Dendritic cell treated with granulocyte-macrophage colony-stimulating factor and Interleukin-4, amounts not matched to agents 40 ng/mL and 50 ng/mL, for 4 days (primary cell): ENCODE results near the gene KCNJ10.

Experiments
- H3K27ac Mint-ChIP-seq: one replicate; pipeline ENCODE4 v1.8.0; 2022; ENCODE audit warnings: mild to moderate bottlenecking, mixed read lengths
- H3K27me3 Mint-ChIP-seq: one replicate; pipeline ENCODE4 v1.8.0; 2022; ENCODE audit warnings: mild to moderate bottlenecking, mixed read lengths
- H3K36me3 Mint-ChIP-seq: one replicate; pipeline ENCODE4 v1.8.0; 2022; ENCODE audit warnings: low read depth, mixed read lengths
- H3K4me1 Mint-ChIP-seq: one replicate; pipeline ENCODE4 v1.8.0; 2022; ENCODE audit warnings: low read depth, mixed read lengths
- H3K4me3 Mint-ChIP-seq: one replicate; pipeline ENCODE4 v1.8.0; 2022; ENCODE audit warnings: mild to moderate bottlenecking, moderate library complexity, mixed read lengths
- H3K9me3 Mint-ChIP-seq: one replicate; pipeline ENCODE4 v1.8.0; 2022; ENCODE audit warnings: mixed read lengths
- intact Hi-C: fragments of 100-400 bp; cut with micrococcal nuclease; formaldehyde crosslinking; loops from one replicate; pipeline ENCODE4 v1.15.0; 2022

The KCNJ10 gene

GRCh38 chr1:160095382-160096105, 25.6 kb upstream of the KCNJ10 start:
- Mint-ChIP-seq H3K27ac (no peak overlapping the region), H3K4me3 (no peak overlapping the region)

GRCh38 chr1:160094806-160095205, 24.8 kb upstream of the KCNJ10 start:
- intact Hi-C loops = no loop called here
- Mint-ChIP-seq H3K27me3 (no peaks in the 10 kb centered on the region), H3K4me3 (no peak overlapping the region), H3K27ac (no peak overlapping the region), H3K9me3 (no peaks in the 10 kb centered on the region), H3K4me1 (peaks cover 33% of the 10 kb centered on the region), H3K36me3 (peaks cover 55% of the 10 kb centered on the region)

More at GRCh38 chr1:160095382-160096105, 25.6 kb upstream of the KCNJ10 start:
- intact Hi-C loops = no loop called here
- H3K36me3 Mint-ChIP-seq = peaks cover 53% of the 10 kb centered on the region
- H3K4me1 Mint-ChIP-seq = peaks cover 35% of the 10 kb centered on the region
- no peaks in the 10 kb centered on the region for H3K9me3 Mint-ChIP-seq
- H3K27me3 Mint-ChIP-seq = no peaks in the 10 kb centered on the region

- Mint-ChIP-seq H3K9me3 (no peaks in the 10 kb centered on the region), H3K36me3 (peaks cover 58% of the 10 kb centered on the region), H3K4me1 (peaks cover 28% of the 10 kb centered on the region), H3K4me3 (no peak overlapping the region), H3K27ac (no peak overlapping the region), H3K27me3 (no peaks in the 10 kb centered on the region)
- intact Hi-C loops = no loop called here
These were observed 24.3 kb upstream of the KCNJ10 start for GRCh38 chr1:160094291-160094625.

GRCh38 chr1:160093624-160094290, 23.8 kb upstream of the KCNJ10 start:
- Mint-ChIP-seq H3K36me3 (peaks cover 63% of the 10 kb centered on the region), H3K27me3 (no peaks in the 10 kb centered on the region), H3K27ac (no peak overlapping the region), H3K4me3 (no peak overlapping the region), H3K4me1 (peaks cover 25% of the 10 kb centered on the region), H3K9me3 (no peaks in the 10 kb centered on the region)
- intact Hi-C loops = no loop called here

GRCh38 chr1:160093069-160093395, 23.1 kb upstream of the KCNJ10 start:
- Mint-ChIP-seq H3K27ac (no peak overlapping the region), H3K9me3 (no peaks in the 10 kb centered on the region), H3K36me3 (peaks cover 67% of the 10 kb centered on the region), H3K27me3 (no peaks in the 10 kb centered on the region), H3K4me3 (no peak overlapping the region), H3K4me1 (peaks cover 24% of the 10 kb centered on the region)
- intact Hi-C loops = no loop called here

- Mint-ChIP-seq H3K36me3 (peaks cover 63% of the 10 kb centered on the region), H3K9me3 (no peaks in the 10 kb centered on the region), H3K4me1 (peaks cover 19% of the 10 kb centered on the region), H3K4me3 (no peak overlapping the region), H3K27ac (no peak overlapping the region), H3K27me3 (no peaks in the 10 kb centered on the region)
- intact Hi-C loops = no loop called here
These were observed 22.6 kb upstream of the KCNJ10 start for GRCh38 chr1:160092366-160093068.

GRCh38 chr1:160091666-160092223, 21.8 kb upstream of the KCNJ10 start:
- Mint-ChIP-seq H3K9me3 (no peaks in the 10 kb centered on the region), H3K27me3 (peaks cover 3% of the 10 kb centered on the region), H3K36me3 (peaks cover 70% of the 10 kb centered on the region), H3K27ac (no peak overlapping the region), H3K4me3 (no peak overlapping the region), H3K4me1 (peaks cover 11% of the 10 kb centered on the region)
- intact Hi-C loops = no loop called here

GRCh38 chr1:160090760-160091159, 20.8 kb upstream of the KCNJ10 start:
- intact Hi-C loops = no loop called here
- Mint-ChIP-seq H3K4me3 (no peak overlapping the region), H3K27ac (no peak overlapping the region), H3K36me3 (peaks cover 70% of the 10 kb centered on the region), H3K9me3 (no peaks in the 10 kb centered on the region), H3K4me1 (peaks cover 1% of the 10 kb centered on the region), H3K27me3 (peaks cover 7% of the 10 kb centered on the region)

GRCh38 chr1:160089883-160090282, 19.9 kb upstream of the KCNJ10 start:
- Mint-ChIP-seq H3K27me3 (peaks cover 15% of the 10 kb centered on the region), H3K4me1 (no peaks in the 10 kb centered on the region), H3K36me3 (peaks cover 69% of the 10 kb centered on the region), H3K27ac (no peak overlapping the region), H3K4me3 (no peak overlapping the region), H3K9me3 (no peaks in the 10 kb centered on the region)
- intact Hi-C loops = no loop called here

GRCh38 chr1:160087118-160087662, 17.2 kb upstream of the KCNJ10 start:
- H3K4me1 Mint-ChIP-seq = peaks cover 13% of the 10 kb centered on the region
- no peak overlapping the region for H3K4me3 Mint-ChIP-seq
- intact Hi-C loops = no loop called here
- peaks cover 43% of the 10 kb centered on the region for H3K36me3 Mint-ChIP-seq
- H3K9me3 Mint-ChIP-seq = no peaks in the 10 kb centered on the region
- no peak overlapping the region for H3K27ac Mint-ChIP-seq
- peaks cover 41% of the 10 kb centered on the region for H3K27me3 Mint-ChIP-seq

- Mint-ChIP-seq H3K27ac (no peak overlapping the region), H3K27me3 (peaks cover 48% of the 10 kb centered on the region), H3K36me3 (peaks cover 35% of the 10 kb centered on the region), H3K9me3 (no peaks in the 10 kb centered on the region), H3K4me3 (no peak overlapping the region), H3K4me1 (peaks cover 20% of the 10 kb centered on the region)
- intact Hi-C loops = no loop called here
These were observed 16.5 kb upstream of the KCNJ10 start for GRCh38 chr1:160086456-160086892.

GRCh38 chr1:160085686-160086455, 15.9 kb upstream of the KCNJ10 start:
- Mint-ChIP-seq H3K9me3 (no peaks in the 10 kb centered on the region), H3K36me3 (peaks cover 29% of the 10 kb centered on the region), H3K27ac (no peak overlapping the region), H3K4me1 (peaks cover 26% of the 10 kb centered on the region), H3K27me3 (peaks cover 54% of the 10 kb centered on the region), H3K4me3 (no peak overlapping the region)
- intact Hi-C loops = no loop called here

GRCh38 chr1:160084771-160085321, 14.9 kb upstream of the KCNJ10 start:
- no peaks in the 10 kb centered on the region for H3K9me3 Mint-ChIP-seq
- peaks cover 63% of the 10 kb centered on the region for H3K27me3 Mint-ChIP-seq
- H3K36me3 Mint-ChIP-seq = peaks cover 24% of the 10 kb centered on the region
- H3K4me1 Mint-ChIP-seq = peaks cover 30% of the 10 kb centered on the region
- no peak overlapping the region for H3K27ac Mint-ChIP-seq
- intact Hi-C loops = no loop called here
- H3K4me3 Mint-ChIP-seq = no peak overlapping the region
